Endothelial cell of umbilical vein (primary cell): ENCODE data around the gene STON2. TPM values are rescaled to one million over a fixed set of nuclear protein-coding genes. Genes with fewer than 3 reads are reported as not detected.

Source experiments
- BruUV-seq: library from RNA; stranded (reverse); fragments of 400-500 nt; replicated peaks from 2 replicates; lab custom pipeline; 2021; lab: Mats Ljungman, UMichigan
- CTCF ChIA-PET: fragments of 300-600, 350-600 bp; sonication (Branson Sonifier 250); formaldehyde crosslinking; loops from one replicate; lab custom pipeline; 2021; ENCODE audit warnings: antibody characterized with exemption, inconsistent platforms; lab: Charles Lee
- POLR2A ChIA-PET: fragments of 300-600, 350-600 bp; sonication (Branson Sonifier 250); formaldehyde crosslinking; loops from one replicate; lab custom pipeline; 2021; ENCODE audit warnings: antibody characterized with exemption, inconsistent platforms; lab: Charles Lee
- DNase-seq: peaks from one replicate; pipeline ENCODE4 v3.0.0-alpha.2; 2011; ENCODE audit warnings: low read depth, low spot score
- FAIRE-seq: peaks from 2 replicates; lab custom pipeline; 2011; peaks lifted over from hg19 to GRCh38; lab: Jason Lieb, UNC
- H2AFZ ChIP-seq: 2 replicates; pipeline ENCODE4 v1.6.0; 2012; ENCODE audit warnings: low read depth, low read length, control low read depth, inconsistent platforms
- H3K27ac ChIP-seq: 2 replicates; pipeline ENCODE4 v1.5.1; 2011; ENCODE audit warnings: low read depth, mild to moderate bottlenecking, control low read depth, low read length, moderate library complexity; ENCODE audit not compliant: insufficient read depth
- H3K27me3 ChIP-seq, 2 experiments: 2 replicates each; pipeline versions ENCODE4 v1.6.0 to v1.6.1; 2011; ENCODE audit warnings: low read length in 2 of 2, mixed read lengths in 1 of 2; ENCODE audit not compliant: control insufficient read depth in 2 of 2, insufficient read depth in 2 of 2
- H3K36me3 ChIP-seq, 2 experiments: 2 replicates in 1 of 2; 3 replicates in 1 of 2; pipeline ENCODE4 v1.5.1; 2011; ENCODE audit warnings: low read length in 2 of 2, mild to moderate bottlenecking in 1 of 2, moderate library complexity in 1 of 2; ENCODE audit not compliant: control insufficient read depth in 2 of 2, insufficient read depth in 2 of 2; ENCODE audit errors: extremely low read depth in 1 of 2
- H3K4me1 ChIP-seq: 3 replicates; pipeline ENCODE4 v1.5.1; 2011; ENCODE audit warnings: mild to moderate bottlenecking, low read length; ENCODE audit not compliant: control insufficient read depth, insufficient read depth; ENCODE audit errors: extremely low read depth
- H3K4me2 ChIP-seq: 2 replicates; pipeline ENCODE4 v1.6.1; 2011; ENCODE audit warnings: low read length, control low read depth, mixed read lengths; ENCODE audit not compliant: insufficient read depth
- H3K4me3 ChIP-seq, 3 experiments: fragments of 200-600 bp in 1 of 3; sonication (generic), shearing (Covaris generic) in 1 of 3; replicated peaks in 1 of 3; 2 replicates each; pipeline ENCODE4 v1.5.1; 2011 to 2016; ENCODE audit warnings: control low read depth in 3 of 3, low read length in 3 of 3, mild to moderate bottlenecking in 2 of 3, inconsistent platforms in 1 of 3, low read depth in 1 of 3, moderate library complexity in 1 of 3; ENCODE audit not compliant: insufficient read depth in 1 of 3
- H3K79me2 ChIP-seq: 2 replicates; pipeline ENCODE4 v1.6.0; 2012; ENCODE audit warnings: low read length, inconsistent platforms; ENCODE audit not compliant: control insufficient read depth, insufficient read depth
- H3K9ac ChIP-seq: replicated peaks from 2 replicates; pipeline ENCODE3; 2011; ENCODE audit warnings: low read length, control low read depth; ENCODE audit not compliant: insufficient read depth; ENCODE audit errors: extremely low read depth
- H3K9me1 ChIP-seq: replicated peaks from 3 replicates; pipeline ENCODE4 v1.6.0; 2011; ENCODE audit warnings: mild to moderate bottlenecking, low read length; ENCODE audit not compliant: control insufficient read depth, insufficient read depth; ENCODE audit errors: extremely low read depth
- H3K9me3 ChIP-seq: replicated peaks from 2 replicates; pipeline ENCODE4 v1.5.1; 2012; ENCODE audit warnings: low read length, inconsistent platforms; ENCODE audit not compliant: control insufficient read depth, insufficient read depth
- H4K20me1 ChIP-seq: replicated peaks from 2 replicates; pipeline ENCODE3; 2011; ENCODE audit warnings: mild to moderate bottlenecking, low read length; ENCODE audit not compliant: control insufficient read depth, insufficient read depth; ENCODE audit errors: extremely low read depth
- EZH2 ChIP-seq: IDR thresholded peaks from 2 replicates; pipeline ENCODE4 v1.6.1; 2012; ENCODE audit warnings: borderline replicate concordance, low read depth, mild to moderate bottlenecking, moderate library complexity, low read length, inconsistent platforms; ENCODE audit not compliant: severe bottlenecking
- FOS ChIP-seq: IDR thresholded peaks from 2 replicates; pipeline ENCODE4 v1.6.1; 2011; ENCODE audit warnings: mild to moderate bottlenecking, low read length, moderate library complexity, borderline replicate concordance; ENCODE audit not compliant: insufficient read depth
- GATA2 ChIP-seq: IDR thresholded peaks from 2 replicates; pipeline ENCODE4 v1.7.0; 2011; ENCODE audit warnings: low read depth, mild to moderate bottlenecking, moderate library complexity, mixed read lengths, low read length; ENCODE audit not compliant: insufficient read length, insufficient read depth
- JUN ChIP-seq: IDR thresholded peaks from 2 replicates; pipeline ENCODE4 v1.6.1; 2011; ENCODE audit warnings: borderline replicate concordance, low read depth; ENCODE audit not compliant: insufficient read length, insufficient read depth
- MYC ChIP-seq: IDR thresholded peaks from one replicate; pipeline ENCODE4 v1.6.1; 2011; ENCODE audit warnings: mild to moderate bottlenecking, low read depth, low read length
- POLR2A ChIP-seq: IDR thresholded peaks from 2 replicates; pipeline ENCODE4 v1.6.1; 2012; ENCODE audit warnings: low read depth, mild to moderate bottlenecking, control low read depth, low read length
- POLR2AphosphoS5 ChIP-seq: IDR thresholded peaks from 2 replicates; pipeline ENCODE4 v1.6.1; 2012; ENCODE audit warnings: low read depth, mild to moderate bottlenecking, control low read depth, low read length, moderate library complexity; ENCODE audit not compliant: insufficient read depth
- dilution Hi-C: fragments of 300-500 bp; cut with MboI; formaldehyde crosslinking; loops from one replicate; pipeline ENCODE4 v1.15.0; 2019; ENCODE audit warnings: low sequenced_read_pairs; ENCODE audit not compliant: extremely low pct_ligation_motif_present
- intact Hi-C: fragments of 100-400 bp; cut with micrococcal nuclease; formaldehyde crosslinking; loops from one replicate; pipeline ENCODE4 v1.10.0; 2022
- polyA plus RNA-seq, 4 experiments: library from polyadenylated mRNA; depleted of rRNA in 3 of 4; stranded (reverse) in 3 of 4; unstranded in 1 of 4; fragments of >200 nt; gene quantifications; 2 replicates each; pipeline versions ENCODE4 v1.2.1 to v1.2.3, GENCODE V29; 2011 to 2012; ENCODE audit warnings: missing spikeins in 1 of 4
- total RNA-seq: library from RNA; stranded (reverse); gene quantifications from 2 replicates; pipeline ENCODE4 v1.2.3, GENCODE V29; 2021
- TF ChIP-seq, protein P1 (sequence below), 2 donors: IDR thresholded peaks; 1 replicate in 1 of 2; 2 replicates in 1 of 2; pipeline ENCODE4 v1.5.1; 2011; ENCODE audit warnings: low read length in 2 of 2, mild to moderate bottlenecking in 2 of 2, moderate library complexity in 2 of 2, control low read depth in 1 of 2, inconsistent platforms in 1 of 2, low read depth in 1 of 2; ENCODE audit not compliant: insufficient read depth in 1 of 2; ENCODE audit errors: extremely low read depth in 1 of 2
- TF ChIP-seq, protein P2 (sequence below): IDR thresholded peaks from 2 replicates; pipeline ENCODE4 v1.6.1; 2011; ENCODE audit not compliant: insufficient read depth, insufficient read length

STON2 gene
- total and polyA plus RNA-seq, 2 donors (not counting 3 experiments of a cell fraction or from before 2014, with no cell fraction given), result not detected

DNA sequence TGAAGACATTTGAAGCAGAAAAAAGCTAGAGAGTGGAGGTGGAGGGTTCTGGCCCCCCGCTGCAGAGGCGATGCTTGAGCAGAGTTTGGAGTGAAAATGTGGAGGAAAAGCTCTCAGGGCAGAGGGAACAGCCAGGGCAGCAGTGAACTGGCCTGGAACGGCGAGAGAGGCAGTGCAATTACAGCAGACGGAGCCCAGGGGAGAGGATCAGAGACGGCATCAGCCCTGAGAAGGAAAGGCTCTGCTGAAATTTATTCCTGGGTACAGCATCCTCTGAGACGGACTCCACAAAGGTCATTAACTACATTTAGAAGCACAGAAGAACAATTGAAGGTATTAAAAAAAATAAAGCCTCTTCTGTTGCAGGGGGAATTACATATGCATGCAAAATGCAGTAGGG is 14.2 kb downstream of the STON2 start:
- no peaks in the 10 kb centered on the region for H3K9me1 ChIP-seq
- FAIRE-seq (no peak), DNase-seq (no peak)
- no peaks in the 10 kb centered on the region for H3K9me3 ChIP-seq
- H3K9ac ChIP-seq, result no peak overlapping the region
- CTCF ChIA-PET, result no interaction called here
- POLR2A ChIA-PET, result no interaction called here
- no peaks in the 10 kb centered on the region for H3K79me2 ChIP-seq
- dilution Hi-C loops, result no loop called here
- intact Hi-C loops, result no loop called here
- no peak overlapping the region for H2AFZ ChIP-seq
- H3K27ac ChIP-seq, result no peak overlapping the region
- no peak overlapping the region for H3K4me2 ChIP-seq
- BruUV-seq, result no TSS peak
- H3K36me3 ChIP-seq, result no peaks in the 10 kb centered on the region
- H4K20me1 ChIP-seq, result no peaks in the 10 kb centered on the region
- TF ChIP-seq, protein P1, sequence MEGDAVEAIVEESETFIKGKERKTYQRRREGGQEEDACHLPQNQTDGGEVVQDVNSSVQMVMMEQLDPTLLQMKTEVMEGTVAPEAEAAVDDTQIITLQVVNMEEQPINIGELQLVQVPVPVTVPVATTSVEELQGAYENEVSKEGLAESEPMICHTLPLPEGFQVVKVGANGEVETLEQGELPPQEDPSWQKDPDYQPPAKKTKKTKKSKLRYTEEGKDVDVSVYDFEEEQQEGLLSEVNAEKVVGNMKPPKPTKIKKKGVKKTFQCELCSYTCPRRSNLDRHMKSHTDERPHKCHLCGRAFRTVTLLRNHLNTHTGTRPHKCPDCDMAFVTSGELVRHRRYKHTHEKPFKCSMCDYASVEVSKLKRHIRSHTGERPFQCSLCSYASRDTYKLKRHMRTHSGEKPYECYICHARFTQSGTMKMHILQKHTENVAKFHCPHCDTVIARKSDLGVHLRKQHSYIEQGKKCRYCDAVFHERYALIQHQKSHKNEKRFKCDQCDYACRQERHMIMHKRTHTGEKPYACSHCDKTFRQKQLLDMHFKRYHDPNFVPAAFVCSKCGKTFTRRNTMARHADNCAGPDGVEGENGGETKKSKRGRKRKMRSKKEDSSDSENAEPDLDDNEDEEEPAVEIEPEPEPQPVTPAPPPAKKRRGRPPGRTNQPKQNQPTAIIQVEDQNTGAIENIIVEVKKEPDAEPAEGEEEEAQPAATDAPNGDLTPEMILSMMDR (IDR thresholded peaks at IDR 0.05; ENCODE audit: extremely low read depth in 1 of 2, insufficient read depth in 1 of 2, low read depth in 1 of 2, low read length in 2 of 2), result no peak
- TF ChIP-seq GATA2 (no peak), JUN (no peak), MYC (no peak), POLR2A (no peak), EZH2 (no peak), FOS (no peak), POLR2AphosphoS5 (no peak)
- TF ChIP-seq, protein P2, sequence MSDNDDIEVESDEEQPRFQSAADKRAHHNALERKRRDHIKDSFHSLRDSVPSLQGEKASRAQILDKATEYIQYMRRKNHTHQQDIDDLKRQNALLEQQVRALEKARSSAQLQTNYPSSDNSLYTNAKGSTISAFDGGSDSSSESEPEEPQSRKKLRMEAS, result no peak
- H3K27me3 ChIP-seq, result no peaks in the 10 kb centered on the region
- H3K4me3 ChIP-seq, result no peak overlapping the region
- no peaks in the 10 kb centered on the region for H3K4me1 ChIP-seq
